ENCODE results near the gene NDUFAF8. TPM values are rescaled to one million over a fixed set of nuclear protein-coding genes. Genes with fewer than 3 reads are reported as not detected.

The NDUFAF8 gene
- total RNA-seq, 1 experiment from 2014 or later: 102 TPM

GRCh38 chr17:81260641-81261040, 21.5 kb downstream of the NDUFAF8 start:
- Histone ChIP-seq H4K20me1 (ENCODE audit: insufficient read depth) (no peaks in the 10 kb centered on the region), H3K9me3 (ENCODE audit: control insufficient read depth in 1 of 2, insufficient read depth in 1 of 2, low read depth in 1 of 2, low read length in 2 of 2) (no peaks in the 10 kb centered on the region), H3K79me2 (ENCODE audit: insufficient read depth, low read length) (no peaks in the 10 kb centered on the region), H3K4me3 (replicated peaks in 1 of 2; ENCODE audit: low read depth in 1 of 2, low read length in 2 of 2) (no peak overlapping the region), H3K9me2 (ENCODE audit: insufficient read depth) (no peaks in the 10 kb centered on the region), H2AFZ (ENCODE audit: low read depth, low read length, poor library complexity, severe bottlenecking) (no peak overlapping the region), H3K9ac (ENCODE audit: low read length) (no peak overlapping the region), H3K27me3 (ENCODE audit: insufficient read depth, low read length) (no peaks in the 10 kb centered on the region), H3K4me2 (ENCODE audit: low read length) (no peak overlapping the region), H3K4me1 (ENCODE audit: control insufficient read depth in 1 of 2, insufficient read depth in 2 of 2, low read length in 2 of 2) (no peaks in the 10 kb centered on the region), H3K27ac (ENCODE audit: low read depth, low read length) (no peak overlapping the region), H3K36me3 (ENCODE audit: control insufficient read depth in 1 of 2, insufficient read depth in 2 of 2, low read length in 2 of 2) (peaks cover 31 to 46% of the 10 kb centered on the region in 2 experiments; a peak in 3 of 4 replicates)
- no TSS peak for BruUV-seq (replicated peaks)
- CTCF ChIA-PET: no interaction called here
- RAD21 ChIA-PET (ENCODE audit: low non-redundant PET in 1 of 2, low total read pairs in 2 of 2, uncharacterized antibody in 2 of 2, unreplicated experiment in 2 of 2): no interaction called here
- intact Hi-C loops (cut with micrococcal nuclease): no loop called here
- no peak for TF ChIP-seq ATF3 (IDR thresholded peaks at IDR 0.05)
- no peak for TF ChIP-seq EZH2phosphoT487 (IDR thresholded peaks at IDR 0.05; ENCODE audit: borderline replicate concordance)
- ATAC-seq (no peak), DNase-seq (ENCODE audit: low read depth, low spot score) (no peak)
- POLR2A ChIA-PET: no interaction called here

GRCh38 chr17:81261096-81261495, 22.0 kb downstream of the NDUFAF8 start:
- ChIA-PET RAD21 (ENCODE audit: low non-redundant PET in 1 of 2, low total read pairs in 2 of 2, uncharacterized antibody in 2 of 2, unreplicated experiment in 2 of 2) (no interaction called here), CTCF (no interaction called here), POLR2A (no interaction called here)
- Histone ChIP-seq H3K79me2 (ENCODE audit: insufficient read depth, low read length) (no peaks in the 10 kb centered on the region), H3K4me1 (ENCODE audit: control insufficient read depth in 1 of 2, insufficient read depth in 2 of 2, low read length in 2 of 2) (no peaks in the 10 kb centered on the region), H4K20me1 (ENCODE audit: insufficient read depth) (no peaks in the 10 kb centered on the region), H3K9ac (ENCODE audit: low read length) (no peak overlapping the region), H3K9me3 (ENCODE audit: control insufficient read depth in 1 of 2, insufficient read depth in 1 of 2, low read depth in 1 of 2, low read length in 2 of 2) (no peaks in the 10 kb centered on the region), H3K4me2 (ENCODE audit: low read length) (no peak overlapping the region), H3K36me3 (ENCODE audit: control insufficient read depth in 1 of 2, insufficient read depth in 2 of 2, low read length in 2 of 2) (peaks cover 36 to 47% of the 10 kb centered on the region in 2 experiments; a peak in 3 of 4 replicates), H3K4me3 (replicated peaks in 1 of 2; ENCODE audit: low read depth in 1 of 2, low read length in 2 of 2) (no peak overlapping the region), H3K27ac (ENCODE audit: low read depth, low read length) (no peak overlapping the region), H3K27me3 (ENCODE audit: insufficient read depth, low read length) (no peaks in the 10 kb centered on the region), H2AFZ (ENCODE audit: low read depth, low read length, poor library complexity, severe bottlenecking) (no peak overlapping the region), H3K9me2 (ENCODE audit: insufficient read depth) (no peaks in the 10 kb centered on the region)
- no TSS peak for BruUV-seq (replicated peaks)
- intact Hi-C loops (cut with micrococcal nuclease): no loop called here
- TF ChIP-seq EZH2phosphoT487 (IDR thresholded peaks at IDR 0.05; ENCODE audit: borderline replicate concordance): no peak
- TF ChIP-seq ZFX (IDR thresholded peaks at IDR 0.05): no peak
- TF ChIP-seq CTCF (IDR thresholded peaks at IDR 0.05 in 2 of 3, conservative IDR thresholded peaks at IDR 0.05 in 1 of 3; ENCODE audit: borderline replicate concordance in 1 of 3, insufficient read depth in 1 of 3, low read depth in 2 of 3, low read length in 2 of 3): no peak
- DNase-seq (ENCODE audit: low read depth, low spot score) (no peak), ATAC-seq (no peak)

Measured in HCT116 (cell line).